ENCODE measurements around the gene MRPL52. TPM values are rescaled to one million over a fixed set of nuclear protein-coding genes. Genes with fewer than 3 reads are reported as not detected.

Gene MRPL52
- total and polyA plus RNA-seq, 2 experiments from 2014 or later, result 97.9 to 259 TPM

DNA sequence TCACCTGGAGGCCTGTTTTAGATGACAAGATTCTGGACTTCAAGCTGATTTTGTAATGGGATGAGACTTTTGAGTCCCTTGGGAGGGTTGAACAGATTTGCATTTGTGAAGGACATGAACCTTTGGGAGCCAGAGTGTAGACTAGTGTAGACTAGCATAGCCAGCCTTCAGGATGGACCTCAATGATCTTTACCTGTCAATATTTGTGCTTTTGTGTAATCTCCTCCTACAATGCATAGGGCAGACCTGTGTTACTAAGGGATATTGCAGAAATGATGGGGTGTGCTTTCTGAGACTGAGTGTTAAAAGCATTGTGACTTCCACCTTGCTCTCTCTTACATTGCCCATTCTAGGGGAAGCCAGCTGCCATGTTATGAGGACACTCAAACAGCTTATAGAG, 32.0 kb downstream of the MRPL52 start:
- H3K27me3 ChIP-seq, result no peaks in the 10 kb centered on the region
- DNase-seq (ENCODE audit: low read depth in 1 of 2, low spot score in 1 of 2), result no peak
- H3K9me3 ChIP-seq (ENCODE audit: low read depth), result no peaks in the 10 kb centered on the region
- H3K27ac ChIP-seq, result no peak overlapping the region
- no peaks in the 10 kb centered on the region for H3K36me3 ChIP-seq
- no peak overlapping the region for H3K4me3 ChIP-seq
- H3K4me1 ChIP-seq (ENCODE audit: low read depth), result no peaks in the 10 kb centered on the region
- TF ChIP-seq CTCF (IDR thresholded peaks at IDR 0.05; ENCODE audit: low read depth, low read length), result no peak

GRCh38 chr14:22864979-22865378, 35.3 kb downstream of the MRPL52 start:
- Histone ChIP-seq H3K27ac (no peak overlapping the region), H3K27me3 (no peaks in the 10 kb centered on the region), H3K36me3 (no peaks in the 10 kb centered on the region), H3K4me1 (ENCODE audit: low read depth) (no peaks in the 10 kb centered on the region), H3K9me3 (ENCODE audit: low read depth) (no peaks in the 10 kb centered on the region), H3K4me3 (no peak overlapping the region)
- no peak for DNase-seq (ENCODE audit: low read depth in 1 of 2, low spot score in 1 of 2)
- TF ChIP-seq CTCF (IDR thresholded peaks at IDR 0.05; ENCODE audit: low read depth, low read length), result no peak

DNA sequence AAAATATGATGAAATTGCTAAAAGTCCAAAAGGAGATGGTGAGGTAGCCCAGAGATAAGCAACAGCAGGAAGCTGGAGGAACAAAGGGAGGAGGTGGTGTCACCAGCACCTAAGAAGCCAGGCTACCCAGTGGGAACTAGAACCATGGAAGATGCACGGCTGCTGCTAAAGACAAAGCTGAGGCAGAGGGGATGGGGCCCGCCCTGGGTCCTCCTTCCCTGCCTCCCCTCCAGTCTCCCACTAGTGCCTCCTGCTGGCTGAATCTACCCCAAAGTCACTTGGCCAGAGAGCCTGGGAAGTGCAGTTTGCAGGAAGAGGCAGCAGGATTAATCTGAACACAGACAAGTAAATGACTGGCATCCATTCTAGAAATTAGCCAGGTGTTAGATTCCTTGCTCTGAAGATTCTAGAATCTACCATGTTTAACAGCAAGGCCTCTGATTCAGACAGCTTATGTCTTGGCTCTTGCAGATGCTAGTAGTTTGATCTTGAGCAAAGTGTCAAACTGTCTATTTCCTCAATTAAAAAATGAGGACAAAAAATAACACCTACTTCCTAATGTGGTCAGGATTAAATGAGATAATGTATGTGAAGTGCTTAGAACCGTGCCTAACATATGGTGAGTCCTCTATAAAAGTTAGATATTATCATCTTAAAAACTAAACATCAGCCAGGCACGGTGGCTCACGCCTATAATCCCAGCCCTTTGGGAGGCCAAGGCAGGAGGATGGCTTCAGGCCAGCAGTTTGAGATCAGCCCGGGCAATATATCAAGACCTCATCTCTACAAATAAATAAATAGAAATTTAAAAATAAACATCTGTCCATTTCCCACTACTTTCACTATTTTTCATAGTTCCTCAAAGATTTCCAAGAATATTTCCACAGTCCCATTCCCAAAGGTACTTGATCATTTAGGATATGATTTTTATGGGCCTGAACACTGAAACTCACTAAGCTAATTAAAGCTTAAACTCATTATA, 36.0 kb downstream of the MRPL52 start:
- Histone ChIP-seq H3K9me3 (ENCODE audit: low read depth) (no peaks in the 10 kb centered on the region), H3K27me3 (no peaks in the 10 kb centered on the region), H3K4me1 (ENCODE audit: low read depth) (peaks cover 4% of the 10 kb centered on the region), H3K36me3 (no peaks in the 10 kb centered on the region), H3K4me3 (no peak overlapping the region), H3K27ac (no peak overlapping the region)
- peak; percentile 36 for TF ChIP-seq CTCF (IDR thresholded peaks at IDR 0.05; ENCODE audit: low read depth, low read length)
- no peak for DNase-seq (ENCODE audit: low read depth in 1 of 2, low spot score in 1 of 2)

GRCh38 chr14:22866874-22867273, 37.2 kb downstream of the MRPL52 start:
- Histone ChIP-seq H3K4me3 (no peak overlapping the region), H3K27ac (no peak overlapping the region), H3K9me3 (ENCODE audit: low read depth) (no peaks in the 10 kb centered on the region), H3K27me3 (no peaks in the 10 kb centered on the region), H3K4me1 (ENCODE audit: low read depth) (peaks cover 6% of the 10 kb centered on the region), H3K36me3 (no peaks in the 10 kb centered on the region)
- DNase-seq (ENCODE audit: low read depth in 1 of 2, low spot score in 1 of 2), result no peak
- no peak for TF ChIP-seq CTCF (IDR thresholded peaks at IDR 0.05; ENCODE audit: low read depth, low read length)

DNA sequence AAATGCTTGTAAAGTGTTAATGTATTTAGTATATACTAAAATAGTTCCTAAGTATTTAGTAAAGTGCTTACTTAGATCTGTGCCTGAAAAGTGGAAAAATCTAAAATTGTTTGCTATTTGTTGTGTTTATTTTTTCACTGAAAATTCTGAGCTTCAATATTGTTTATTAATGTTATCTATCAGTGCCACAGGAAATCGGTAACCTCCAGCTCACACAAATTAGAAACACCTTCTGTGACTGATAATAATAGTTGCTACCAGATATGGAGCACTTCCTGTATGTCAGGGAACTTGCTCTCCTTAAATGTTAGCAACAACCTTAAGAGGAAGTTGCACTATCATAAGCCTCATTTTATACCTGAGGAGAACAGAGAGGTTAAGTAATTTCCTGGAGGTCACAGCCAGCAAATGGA, 41.1 kb downstream of the MRPL52 start:
- TF ChIP-seq CTCF (IDR thresholded peaks at IDR 0.05; ENCODE audit: low read depth, low read length), result no peak
- Histone ChIP-seq H3K9me3 (ENCODE audit: low read depth) (no peaks in the 10 kb centered on the region), H3K27me3 (no peaks in the 10 kb centered on the region), H3K36me3 (peaks cover 15% of the 10 kb centered on the region), H3K4me3 (peak overlapping the region; percentile 61), H3K4me1 (ENCODE audit: low read depth) (peaks cover 6% of the 10 kb centered on the region), H3K27ac (peak overlapping the region; percentile 90)
- DNase-seq (ENCODE audit: low read depth in 1 of 2, low spot score in 1 of 2), result no peak
